ENCODE results near the gene GPRASP3. TPM values are rescaled to one million over a fixed set of nuclear protein-coding genes. Genes with fewer than 3 reads are reported as not detected.

Gene GPRASP3
- total and polyA plus RNA-seq, 2 donors (not counting 3 experiments of a cell fraction or from before 2014, with no cell fraction given) = 4.0 to 7.2 TPM

GRCh38 chrX:102727761-102728160 is 7.2 kb downstream of the GPRASP3 start:
- H3K4me3 ChIP-seq (replicated peaks in 1 of 3; ENCODE audit: insufficient read depth in 1 of 3, low read depth in 1 of 3, low read length in 3 of 3) = no peak overlapping the region
- TF ChIP-seq MYC (IDR thresholded peaks at IDR 0.05; ENCODE audit: low read depth, low read length) (no peak), MAX (IDR thresholded peaks at IDR 0.05; ENCODE audit: insufficient read depth, insufficient read length) (no peak), FOS (IDR thresholded peaks at IDR 0.05; ENCODE audit: borderline replicate concordance, insufficient read depth, low read length) (no peak), CTCF (IDR thresholded peaks at IDR 0.05; ENCODE audit: extremely low read depth in 1 of 2, insufficient read depth in 1 of 2, low read depth in 1 of 2, low read length in 2 of 2) (no peak), JUN (IDR thresholded peaks at IDR 0.05; ENCODE audit: borderline replicate concordance, insufficient read depth, insufficient read length, low read depth) (no peak), GATA2 (IDR thresholded peaks at IDR 0.05; ENCODE audit: insufficient read depth, insufficient read length, low read depth, low read length) (no peak), POLR2A (IDR thresholded peaks at IDR 0.05; ENCODE audit: low read depth, low read length) (no peak), EZH2 (IDR thresholded peaks at IDR 0.05; ENCODE audit: borderline replicate concordance, low read depth, low read length, severe bottlenecking) (no peak)
- H3K79me2 ChIP-seq (ENCODE audit: control insufficient read depth, insufficient read depth, low read length) = no peaks in the 10 kb centered on the region
- CTCF ChIA-PET = no interaction called here
- FAIRE-seq (no peak), DNase-seq (ENCODE audit: low read depth, low spot score) (no peak)
- H3K9me3 ChIP-seq (replicated peaks; ENCODE audit: control insufficient read depth, insufficient read depth, low read length) = no peaks in the 10 kb centered on the region
- H3K9me1 ChIP-seq (replicated peaks; ENCODE audit: control insufficient read depth, extremely low read depth, insufficient read depth, low read length) = no peaks in the 10 kb centered on the region
- peaks cover 27% of the 10 kb centered on the region for H3K4me1 ChIP-seq (ENCODE audit: control insufficient read depth, extremely low read depth, insufficient read depth, low read length)
- BruUV-seq (replicated peaks) = no TSS peak
- H3K36me3 ChIP-seq (ENCODE audit: control insufficient read depth in 2 of 2, extremely low read depth in 1 of 2, insufficient read depth in 2 of 2, low read length in 2 of 2) = no peaks in the 10 kb centered on the region
- no peak overlapping the region for H3K9ac ChIP-seq (replicated peaks; ENCODE audit: extremely low read depth, insufficient read depth, low read length)
- no peaks in the 10 kb centered on the region for H4K20me1 ChIP-seq (replicated peaks; ENCODE audit: control insufficient read depth, extremely low read depth, insufficient read depth, low read length)
- no peak overlapping the region for H3K27ac ChIP-seq (ENCODE audit: insufficient read depth, low read depth, low read length)
- no peak overlapping the region for H3K4me2 ChIP-seq (ENCODE audit: insufficient read depth, low read length)
- intact Hi-C loops (cut with micrococcal nuclease) (loop anchor here (1.0 kb wide), 1 partner anchor 36 kb away; no protein-coding TSS in a partner anchor), dilution Hi-C loops (cut with MboI; ENCODE audit: extremely low pct_ligation_motif_present, low sequenced_read_pairs) (no loop called here)
- POLR2A ChIA-PET = no interaction called here
- H3K27me3 ChIP-seq (ENCODE audit: control insufficient read depth in 2 of 2, insufficient read depth in 2 of 2, low read length in 2 of 2) = no peaks in the 10 kb centered on the region
- no peak overlapping the region for H2AFZ ChIP-seq (ENCODE audit: low read depth, low read length)
